Endodermal cell (in vitro differentiated cells): ENCODE data around the gene MCTP1. TPM values are rescaled to one million over a fixed set of nuclear protein-coding genes. Genes with fewer than 3 reads are reported as not detected.

Experiments
- DNase-seq: peaks from one replicate; pipeline ENCODE4 v3.0.0-alpha.2; 2017
- H3K27ac ChIP-seq: 2 replicates; pipeline ENCODE4 v1.5.1; 2013; ENCODE audit warnings: mild to moderate bottlenecking, low read depth, low read length, moderate library complexity
- H3K27me3 ChIP-seq: 2 replicates; pipeline ENCODE4 v1.6.1; 2013; ENCODE audit warnings: mild to moderate bottlenecking, low read length, moderate library complexity; ENCODE audit not compliant: insufficient read depth, control insufficient read depth, poor library complexity, severe bottlenecking
- H3K36me3 ChIP-seq: 2 replicates; pipeline ENCODE4 v1.7.0; 2013; ENCODE audit warnings: mild to moderate bottlenecking, low read length, moderate library complexity; ENCODE audit not compliant: control insufficient read depth, insufficient read depth
- H3K4me1 ChIP-seq: one replicate; pipeline ENCODE4 v1.7.0; 2013; ENCODE audit warnings: low read length; ENCODE audit not compliant: control insufficient read depth, insufficient read depth
- H3K4me3 ChIP-seq: 2 replicates; pipeline ENCODE4 v1.5.1; 2013; ENCODE audit warnings: mild to moderate bottlenecking, low read length, moderate library complexity
- H3K9ac ChIP-seq: 2 replicates; pipeline ENCODE4 v1.6.1; 2013; ENCODE audit warnings: mild to moderate bottlenecking, low read length, moderate library complexity; ENCODE audit not compliant: poor library complexity, severe bottlenecking; ENCODE audit errors: extremely low read depth
- H3K9me3 ChIP-seq: 2 replicates; pipeline ENCODE4 v1.6.1; 2013; ENCODE audit warnings: mild to moderate bottlenecking, low read length, moderate library complexity; ENCODE audit not compliant: control insufficient read depth
- H3K27ac Mint-ChIP-seq: 2 replicates; pipeline ENCODE4 v1.8.0; 2020; ENCODE audit warnings: mixed read lengths
- H3K27me3 Mint-ChIP-seq: 2 replicates; pipeline ENCODE4 v1.8.0; 2021; ENCODE audit warnings: mild to moderate bottlenecking, mixed read lengths; ENCODE audit not compliant: insufficient read depth
- H3K36me3 Mint-ChIP-seq: 2 replicates; pipeline ENCODE4 v1.8.0; 2020; ENCODE audit warnings: low read depth, mixed read lengths
- H3K4me1 Mint-ChIP-seq: 2 replicates; pipeline ENCODE4 v1.8.0; 2020; ENCODE audit warnings: mixed read lengths
- H3K4me3 Mint-ChIP-seq: 2 replicates; pipeline ENCODE4 v1.8.0; 2020; ENCODE audit warnings: mild to moderate bottlenecking, moderate library complexity, mixed read lengths
- H3K9me3 Mint-ChIP-seq: 2 replicates; pipeline ENCODE4 v1.8.0; 2020; ENCODE audit warnings: mild to moderate bottlenecking, mixed read lengths
- WGBS, 2 experiments: methylation state at CpG; one replicate each; pipeline versions ENCODE4 v1.1.5 to v1.1.7; 2013; ENCODE audit warnings: missing lambda C conversion rate in 2 of 2, mixed read lengths in 1 of 2; ENCODE audit not compliant: insufficient coverage in 1 of 2, insufficient read length in 1 of 2; 5-methylcytosine and 5-hydroxymethylcytosine counted together
- total RNA-seq, 2 donors: library from RNA; stranded (reverse); fragmentation: NEBNext Ultra II Directional in 1 of 2; extraction: Animal tissue kit (Norgen Biotek cat#: 25700) in 1 of 2; gene quantifications; 2 replicates in 1 of 2; 3 replicates in 1 of 2; pipeline ENCODE4 v1.2.1, GENCODE V29; 2021
- TF ChIP-seq, protein P1 (sequence below): fragments of 200-600 bp; sonication (generic); conservative IDR thresholded peaks from 2 replicates; pipeline ENCODE4 v1.5.0; 2021; ENCODE audit warnings: antibody characterized with exemption, mild to moderate bottlenecking

MCTP1 gene
- total RNA-seq, 2 donors from 2014 or later = 0.71 to 3.7 TPM

DNA sequence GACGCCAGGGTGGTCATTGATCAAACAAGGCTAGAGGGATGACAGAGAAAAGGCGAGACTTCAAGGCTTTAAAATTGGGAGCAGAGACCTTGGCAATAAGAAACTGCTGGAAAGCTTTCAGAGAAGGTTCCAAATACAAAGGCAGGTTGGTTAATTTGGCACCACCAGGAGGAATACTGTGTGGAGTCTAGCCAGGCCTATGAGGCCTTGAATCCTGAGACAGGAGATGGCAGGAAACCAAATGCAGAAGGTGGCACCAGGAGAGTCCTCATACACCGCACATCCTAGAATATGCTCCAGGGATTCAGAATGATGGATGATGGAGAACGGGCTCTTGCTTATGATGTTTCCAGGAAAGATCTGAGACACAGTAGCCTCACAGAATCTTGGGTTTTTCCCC, 90.0 kb downstream of the MCTP1 start:
- Histone ChIP-seq H3K36me3 (no peaks in the 10 kb centered on the region), H3K4me3 (no peak overlapping the region), H3K27me3 (no peaks in the 10 kb centered on the region), H3K27ac (no peak overlapping the region), H3K9me3 (no peaks in the 10 kb centered on the region), H3K9ac (no peak overlapping the region), H3K4me1 (no peaks in the 10 kb centered on the region)
- no peaks in the 10 kb centered on the region for H3K4me1 Mint-ChIP-seq
- no peaks in the 10 kb centered on the region for H3K27me3 Mint-ChIP-seq
- TF ChIP-seq, protein P1, sequence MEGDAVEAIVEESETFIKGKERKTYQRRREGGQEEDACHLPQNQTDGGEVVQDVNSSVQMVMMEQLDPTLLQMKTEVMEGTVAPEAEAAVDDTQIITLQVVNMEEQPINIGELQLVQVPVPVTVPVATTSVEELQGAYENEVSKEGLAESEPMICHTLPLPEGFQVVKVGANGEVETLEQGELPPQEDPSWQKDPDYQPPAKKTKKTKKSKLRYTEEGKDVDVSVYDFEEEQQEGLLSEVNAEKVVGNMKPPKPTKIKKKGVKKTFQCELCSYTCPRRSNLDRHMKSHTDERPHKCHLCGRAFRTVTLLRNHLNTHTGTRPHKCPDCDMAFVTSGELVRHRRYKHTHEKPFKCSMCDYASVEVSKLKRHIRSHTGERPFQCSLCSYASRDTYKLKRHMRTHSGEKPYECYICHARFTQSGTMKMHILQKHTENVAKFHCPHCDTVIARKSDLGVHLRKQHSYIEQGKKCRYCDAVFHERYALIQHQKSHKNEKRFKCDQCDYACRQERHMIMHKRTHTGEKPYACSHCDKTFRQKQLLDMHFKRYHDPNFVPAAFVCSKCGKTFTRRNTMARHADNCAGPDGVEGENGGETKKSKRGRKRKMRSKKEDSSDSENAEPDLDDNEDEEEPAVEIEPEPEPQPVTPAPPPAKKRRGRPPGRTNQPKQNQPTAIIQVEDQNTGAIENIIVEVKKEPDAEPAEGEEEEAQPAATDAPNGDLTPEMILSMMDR = no peak
- no peaks in the 10 kb centered on the region for H3K36me3 Mint-ChIP-seq
- no peaks in the 10 kb centered on the region for H3K9me3 Mint-ChIP-seq
- no peak overlapping the region for H3K27ac Mint-ChIP-seq
- no peak overlapping the region for H3K4me3 Mint-ChIP-seq
- no peak for DNase-seq
- WGBS, 2 experiments = 87 to 96% methylated on average over 4 of the region's 4 CpGs

DNA sequence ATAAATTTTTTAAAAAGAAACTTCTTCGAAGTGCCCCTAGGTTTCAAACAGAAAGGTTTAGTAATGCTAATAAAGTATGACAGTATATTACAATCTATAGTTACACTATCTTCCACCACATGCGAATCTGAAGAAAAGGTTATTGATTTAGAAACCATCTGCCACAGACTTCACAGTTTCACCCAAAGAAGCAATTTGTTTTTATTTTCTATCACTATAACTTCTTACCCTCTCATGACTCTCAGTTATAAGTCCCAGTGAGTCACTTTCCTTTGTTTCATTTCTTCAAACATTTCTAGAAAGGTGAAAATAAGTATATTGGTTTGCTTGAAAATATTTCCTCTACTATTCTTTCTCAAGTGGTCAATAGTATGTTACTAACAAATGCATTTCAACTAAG, 93.6 kb downstream of the MCTP1 start:
- H3K9ac ChIP-seq = no peak overlapping the region
- no peak for DNase-seq
- no peak overlapping the region for H3K27ac ChIP-seq
- WGBS, 2 experiments = 83 to 96% methylated on average over 1 of the region's 2 CpGs
- no peaks in the 10 kb centered on the region for H3K4me1 ChIP-seq
- no peak overlapping the region for H3K4me3 ChIP-seq
- no peaks in the 10 kb centered on the region for H3K9me3 Mint-ChIP-seq
- TF ChIP-seq, protein P1 = no peak
- H3K27me3 ChIP-seq = no peaks in the 10 kb centered on the region
- no peaks in the 10 kb centered on the region for H3K36me3 ChIP-seq
- H3K27me3 Mint-ChIP-seq = no peaks in the 10 kb centered on the region
- H3K36me3 Mint-ChIP-seq = no peaks in the 10 kb centered on the region
- H3K4me3 Mint-ChIP-seq = no peak overlapping the region
- no peaks in the 10 kb centered on the region for H3K4me1 Mint-ChIP-seq
- no peaks in the 10 kb centered on the region for H3K9me3 ChIP-seq
- H3K27ac Mint-ChIP-seq = no peak overlapping the region

DNA sequence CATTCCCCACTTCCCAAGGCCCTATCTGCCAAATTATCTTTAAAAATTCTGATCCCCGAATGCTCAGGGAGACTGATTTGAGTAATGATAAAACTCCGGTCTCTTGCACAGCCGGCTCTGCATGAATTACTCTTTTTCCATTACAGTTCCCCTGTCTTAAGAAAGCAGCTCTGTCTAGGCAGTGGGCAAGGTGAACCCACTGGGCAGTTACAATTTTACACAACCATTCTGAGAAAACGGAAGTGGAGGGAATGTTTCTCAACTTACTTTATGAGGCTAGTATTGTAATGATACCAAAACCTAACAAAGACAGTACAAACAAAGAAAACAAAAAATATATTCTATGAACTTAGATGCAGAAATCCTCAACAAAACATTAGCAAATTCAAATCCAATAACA, 100.0 kb downstream of the MCTP1 start:
- Mint-ChIP-seq H3K27ac (no peak overlapping the region), H3K4me1 (peaks cover 5% of the 10 kb centered on the region), H3K9me3 (no peaks in the 10 kb centered on the region), H3K36me3 (no peaks in the 10 kb centered on the region), H3K4me3 (no peak overlapping the region), H3K27me3 (no peaks in the 10 kb centered on the region)
- 95 to 100% methylated on average over 3 of the region's 4 CpGs for WGBS, 2 experiments
- TF ChIP-seq, protein P1 = no peak
- DNase-seq = no peak
- H3K27me3 ChIP-seq = no peaks in the 10 kb centered on the region
- no peaks in the 10 kb centered on the region for H3K4me1 ChIP-seq
- no peaks in the 10 kb centered on the region for H3K36me3 ChIP-seq
- no peak overlapping the region for H3K27ac ChIP-seq
- no peaks in the 10 kb centered on the region for H3K9me3 ChIP-seq
- H3K9ac ChIP-seq = no peak overlapping the region
- H3K4me3 ChIP-seq = no peak overlapping the region
